ENCODE data around the gene GSTT2.
"Not testable (repeated sequence)": the region's sequence is repeated elsewhere in the genome, so short reads cannot be mapped to it uniquely, and the experiment has no call there.

GRCh38 chr22:23954991-23955305 is 25.0 kb upstream of the GSTT2 start:
- TF ChIP-seq CTCF (conservative IDR thresholded peaks at IDR 0.05; ENCODE audit: low read depth in 2 of 2); EZH2phosphoT487 (IDR thresholded peaks at IDR 0.05; ENCODE audit: unreplicated experiment); EZH2 (IDR thresholded peaks at IDR 0.05; ENCODE audit: low read depth, unreplicated experiment); POLR2AphosphoS5 (IDR thresholded peaks at IDR 0.05; ENCODE audit: low read depth); REST (IDR thresholded peaks at IDR 0.05; ENCODE audit: unreplicated experiment); ZNF331 (CRISPR knock-in tag; IDR thresholded peaks at IDR 0.05; ENCODE audit: low read depth): not testable (repeated sequence)

Measured in GM23338 (cell line).